Fibroblast of skin of scalp (primary cell): ENCODE results near the gene GJD3. TPM values are rescaled to one million over a fixed set of nuclear protein-coding genes. Genes with fewer than 3 reads are reported as not detected.
"Not testable (repeated sequence)": the region's sequence is repeated elsewhere in the genome, so short reads cannot be mapped to it uniquely, and the experiment has no call there.

Experiments
- DNase-seq: peaks from one replicate; pipeline ENCODE4 v3.0.0-alpha.2; 2013
- polyA plus RNA-seq, 2 experiments: library from polyadenylated mRNA; unstranded; fragments of 120-200 nt; gene quantifications; one replicate each; pipeline ENCODE4 v1.2.1, GENCODE V29; 2013; ENCODE audit not compliant: insufficient read length in 2 of 2

GJD3 gene, protein sequence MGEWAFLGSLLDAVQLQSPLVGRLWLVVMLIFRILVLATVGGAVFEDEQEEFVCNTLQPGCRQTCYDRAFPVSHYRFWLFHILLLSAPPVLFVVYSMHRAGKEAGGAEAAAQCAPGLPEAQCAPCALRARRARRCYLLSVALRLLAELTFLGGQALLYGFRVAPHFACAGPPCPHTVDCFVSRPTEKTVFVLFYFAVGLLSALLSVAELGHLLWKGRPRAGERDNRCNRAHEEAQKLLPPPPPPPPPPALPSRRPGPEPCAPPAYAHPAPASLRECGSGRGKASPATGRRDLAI
- not detected for polyA plus RNA-seq (2013, experiment 1 of 2; ENCODE audit: insufficient read length)
- polyA plus RNA-seq (2013, experiment 2 of 2; ENCODE audit: insufficient read length) = not detected

- DNase-seq = no peak
Measured at GRCh38 chr17:40364121-40364861, at the start of gene GJD3. GJD3 (minus strand) TSS chr17:40364737; CDS start chr17:40363815, 922 bp downstream.

GRCh38 chr17:40414312-40414711 is 49.8 kb upstream of the GJD3 start:
- DNase-seq = not testable (repeated sequence)

DNA sequence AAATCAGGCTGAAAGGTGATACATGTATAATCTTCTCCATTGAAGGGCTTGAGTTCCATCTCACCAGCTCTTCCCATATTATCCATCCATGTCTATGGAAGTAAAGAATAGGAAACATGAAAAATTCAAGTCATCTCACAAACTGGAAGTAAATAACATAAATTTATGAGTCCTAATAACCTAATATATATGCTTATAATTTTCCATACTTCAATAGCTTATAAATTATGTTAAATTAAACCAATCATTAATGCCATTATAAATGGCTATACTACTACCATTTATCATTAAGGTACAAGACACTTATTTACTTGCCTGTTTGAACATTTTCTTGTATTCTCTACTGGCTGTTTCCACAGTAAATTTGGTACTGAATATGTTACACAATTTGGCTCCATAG is 48.3 kb upstream of the GJD3 start:
- DNase-seq = no peak

DNA sequence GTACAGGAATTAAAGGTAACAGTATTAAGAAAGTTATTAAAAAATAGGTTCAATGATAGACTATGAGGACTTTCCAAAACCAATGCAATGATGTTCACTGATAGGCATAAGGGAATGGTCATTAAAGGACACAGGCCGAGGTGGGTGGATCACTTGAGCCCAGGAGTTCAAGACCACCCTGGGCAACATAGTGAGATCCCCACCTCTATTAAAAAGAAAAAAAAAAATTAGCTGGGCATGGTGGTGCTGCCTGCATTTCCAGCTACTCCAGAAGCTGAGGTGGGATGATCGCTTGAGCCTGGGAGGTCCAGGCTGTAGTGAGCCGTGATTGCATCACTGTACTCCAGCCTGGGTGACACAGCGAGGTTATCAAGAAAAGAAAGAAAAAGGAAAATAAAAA is 47.3 kb upstream of the GJD3 start:
- no peak for DNase-seq

DNA sequence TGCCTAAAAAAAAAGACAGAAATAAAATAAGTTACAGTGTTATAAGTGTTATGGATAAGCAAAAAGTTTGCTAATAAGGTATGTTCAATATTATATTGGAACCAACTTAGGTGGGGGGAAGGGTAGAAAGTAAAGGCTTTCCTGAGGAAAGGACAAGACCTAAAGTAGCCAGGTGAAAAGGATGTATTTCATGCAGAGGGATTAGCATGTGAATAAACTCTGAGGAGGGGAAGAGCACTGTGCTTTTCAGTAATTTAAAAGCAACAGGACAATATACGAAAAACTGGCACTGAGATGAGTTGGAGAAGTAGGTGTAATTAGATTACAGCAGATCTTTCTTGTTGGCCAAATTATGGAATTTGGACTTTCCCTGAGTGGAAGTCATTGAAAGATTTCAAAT is 45.5 kb upstream of the GJD3 start:
- DNase-seq = no peak

DNA sequence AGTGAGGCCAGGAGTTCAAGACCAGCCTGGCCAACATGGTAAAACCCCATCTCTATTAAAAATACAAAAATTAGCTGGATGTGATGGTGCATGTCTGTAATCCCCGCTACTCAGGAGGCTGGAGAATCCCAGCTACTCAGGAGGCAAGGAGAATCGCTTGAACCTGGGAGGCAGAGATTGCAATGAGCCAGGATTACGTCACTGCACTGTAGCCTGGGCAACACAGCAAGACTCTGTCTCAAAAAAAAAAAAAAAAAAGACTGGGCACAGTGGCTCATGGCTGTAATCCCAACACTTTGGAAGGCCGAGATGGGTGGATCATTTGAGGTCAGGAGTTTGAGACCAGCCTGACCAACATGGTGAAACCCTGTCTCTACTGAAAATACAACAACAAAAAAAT is 45.0 kb upstream of the GJD3 start:
- not testable (repeated sequence) for DNase-seq

GRCh38 chr17:40407460-40407859 is 42.9 kb upstream of the GJD3 start:
- no peak for DNase-seq

GRCh38 chr17:40404003-40404402 is 39.5 kb upstream of the GJD3 start:
- no peak for DNase-seq

- no peak for DNase-seq
Measured at GRCh38 chr17:40402668-40403067, 38.1 kb upstream of the GJD3 start.

- peak; percentile 70 for DNase-seq
Measured at GRCh38 chr17:40399185-40399584, 34.6 kb upstream of the GJD3 start.

DNA sequence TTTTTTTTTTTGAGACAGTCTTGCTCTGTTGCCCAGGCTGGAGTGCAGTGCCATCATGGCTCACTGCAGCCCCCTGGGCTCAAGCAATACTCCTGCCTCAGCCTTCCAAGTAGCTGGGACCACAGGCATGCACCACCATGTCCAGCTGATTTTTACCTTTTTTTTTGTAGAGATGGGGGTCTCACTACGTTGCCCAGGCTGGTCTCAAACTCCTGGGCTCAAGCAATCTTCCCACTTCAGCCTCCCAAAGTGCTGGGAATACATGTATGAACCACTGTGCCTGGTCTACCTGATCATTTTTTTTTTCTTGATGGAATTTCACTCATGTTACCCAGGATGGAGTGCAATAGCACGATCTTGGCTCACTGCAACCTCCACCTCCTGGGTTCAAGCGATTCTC is 22.0 kb upstream of the GJD3 start:
- DNase-seq = not testable (repeated sequence)

- no peak for DNase-seq
Measured at GRCh38 chr17:40382251-40382650, 17.7 kb upstream of the GJD3 start.

DNA sequence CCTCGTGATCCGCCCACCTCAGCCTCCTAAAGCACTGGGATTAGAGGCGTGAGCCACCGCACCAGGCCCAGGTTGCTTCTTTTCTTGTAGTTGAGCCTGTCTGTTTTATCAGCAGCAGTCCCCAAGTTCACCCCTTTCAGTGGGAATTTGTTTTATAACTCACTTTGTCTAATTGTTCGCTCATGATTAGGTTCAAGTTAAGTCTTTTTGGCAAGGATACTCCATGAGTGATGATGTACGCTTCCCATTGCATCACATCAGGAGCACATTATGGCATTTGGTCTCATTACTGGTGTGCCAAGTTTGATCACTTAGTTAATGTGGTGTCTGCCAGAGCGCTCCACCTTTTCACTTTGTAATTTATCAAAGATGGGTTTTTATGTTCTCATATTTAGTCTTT is 14.4 kb upstream of the GJD3 start:
- no peak for DNase-seq

GRCh38 chr17:40377832-40378231 is 13.3 kb upstream of the GJD3 start:
- DNase-seq = no peak

- not testable (repeated sequence) for DNase-seq
Measured at GRCh38 chr17:40376541-40376940, 12.0 kb upstream of the GJD3 start.

DNA sequence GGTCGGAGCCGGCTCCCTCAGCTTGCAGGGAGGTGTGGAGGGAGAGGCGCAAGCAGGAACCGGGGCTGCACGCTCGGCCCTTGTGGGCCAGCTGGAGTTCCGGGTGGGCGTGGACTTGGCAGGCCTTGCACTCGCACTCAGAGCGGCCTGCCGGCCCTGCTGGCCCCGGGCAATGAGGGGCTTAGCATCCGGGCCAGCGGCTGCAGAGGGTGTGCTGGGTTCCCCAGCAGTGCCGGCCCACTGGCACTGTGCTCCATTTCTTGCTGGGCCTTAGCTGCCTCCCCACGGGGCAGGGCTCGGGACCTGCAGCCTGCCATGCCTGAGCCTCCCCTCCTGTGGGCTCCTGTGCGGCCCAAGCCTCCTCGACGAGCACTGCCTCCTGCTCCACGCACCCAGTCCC is 11.2 kb upstream of the GJD3 start:
- DNase-seq = not testable (repeated sequence)

DNA sequence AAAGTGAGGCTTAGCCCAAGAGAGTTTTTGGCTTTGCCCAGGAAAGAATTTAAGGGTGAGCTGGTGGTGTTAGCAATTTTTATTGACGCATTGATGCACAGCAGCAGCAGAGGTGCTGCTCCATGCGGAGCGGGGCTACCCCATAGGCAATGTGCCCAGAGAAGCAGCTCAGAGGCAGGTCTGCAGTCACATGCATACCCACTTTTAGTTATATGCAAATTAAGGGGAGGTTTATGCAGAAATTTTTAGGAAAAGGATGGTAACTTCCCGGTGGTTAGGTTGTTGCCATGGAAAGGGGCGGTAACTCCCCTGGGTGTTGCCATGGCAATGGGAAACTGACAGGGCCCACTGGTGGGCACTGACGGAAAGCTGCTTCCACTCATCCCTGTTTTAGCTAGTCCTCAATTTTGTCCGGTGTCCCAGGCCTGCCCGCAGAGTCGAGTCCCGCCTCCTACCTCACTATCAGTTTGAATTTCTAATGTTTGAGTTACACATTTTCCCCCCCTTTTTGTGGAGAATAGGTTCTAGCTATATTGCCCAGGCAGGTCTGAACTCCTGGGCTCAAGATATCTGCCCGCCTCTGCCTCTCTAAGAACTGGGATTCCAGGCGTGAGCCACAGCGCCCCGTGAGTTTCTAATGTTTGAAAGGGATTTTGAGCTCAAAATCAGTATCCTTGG is 10.4 kb upstream of the GJD3 start:
- no peak for DNase-seq

DNA sequence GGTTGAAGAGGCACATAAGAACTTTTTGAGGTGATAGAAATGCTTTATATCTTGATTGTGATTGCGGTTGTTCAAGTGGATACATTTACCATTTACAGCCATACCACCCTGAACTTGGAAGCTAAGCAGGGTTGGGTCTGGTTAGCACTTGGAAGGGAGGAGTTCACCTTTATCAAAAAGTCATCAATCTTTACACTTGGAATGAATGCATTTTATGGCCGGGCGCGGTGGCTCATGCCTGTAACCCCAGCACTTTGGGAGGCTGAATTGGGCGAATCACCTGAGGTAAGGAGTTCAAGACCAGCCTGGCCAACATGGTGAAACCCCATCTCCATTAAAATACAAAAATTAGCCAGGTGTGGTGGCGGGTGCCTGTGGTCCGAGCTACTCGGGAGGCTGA is 9.5 kb upstream of the GJD3 start:
- DNase-seq = no peak

GRCh38 chr17:40373324-40373723 is 8.8 kb upstream of the GJD3 start:
- peak; percentile 72 for DNase-seq

- DNase-seq = not testable (repeated sequence)
Measured at GRCh38 chr17:40372644-40373043, 8.1 kb upstream of the GJD3 start.

- DNase-seq = no peak
Measured at GRCh38 chr17:40372031-40372430, 7.5 kb upstream of the GJD3 start.

DNA sequence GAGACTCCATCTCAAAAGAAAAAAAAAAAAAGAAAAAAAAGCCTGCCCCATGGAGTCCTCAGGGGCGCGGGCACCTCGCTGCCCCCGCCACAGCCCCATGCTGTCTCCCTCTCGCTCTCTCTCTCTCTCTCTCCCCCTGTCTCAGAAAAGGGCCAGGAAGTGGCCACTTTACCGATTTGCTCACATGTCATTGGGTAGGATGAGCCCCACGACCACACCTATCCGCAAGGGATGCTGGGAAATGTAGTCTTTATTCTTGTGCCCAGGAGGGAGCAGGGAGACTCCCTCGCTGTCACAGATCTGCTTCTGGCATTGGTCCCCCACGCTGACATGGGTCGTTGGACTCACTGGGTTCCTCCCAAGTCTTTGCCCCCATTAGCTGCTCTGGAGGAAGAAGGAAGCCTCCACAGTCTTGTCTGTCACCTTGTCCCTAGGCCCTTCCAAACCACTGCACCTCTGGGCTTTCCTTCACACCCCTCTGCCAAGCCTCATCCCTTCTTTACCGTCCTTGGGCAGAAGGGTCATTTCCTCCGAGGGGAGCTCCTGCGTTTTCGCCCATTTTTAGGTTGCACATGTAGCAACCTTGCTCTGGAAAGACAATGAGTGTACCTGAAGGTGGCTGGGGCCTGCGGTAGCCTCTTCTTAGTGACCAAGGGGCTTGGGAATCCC is 6.9 kb upstream of the GJD3 start:
- DNase-seq = no peak

GRCh38 chr17:40369923-40370322 is 5.4 kb upstream of the GJD3 start:
- DNase-seq = no peak
